ENCODE results near the gene SPATA3.

SPATA3 gene

DNA sequence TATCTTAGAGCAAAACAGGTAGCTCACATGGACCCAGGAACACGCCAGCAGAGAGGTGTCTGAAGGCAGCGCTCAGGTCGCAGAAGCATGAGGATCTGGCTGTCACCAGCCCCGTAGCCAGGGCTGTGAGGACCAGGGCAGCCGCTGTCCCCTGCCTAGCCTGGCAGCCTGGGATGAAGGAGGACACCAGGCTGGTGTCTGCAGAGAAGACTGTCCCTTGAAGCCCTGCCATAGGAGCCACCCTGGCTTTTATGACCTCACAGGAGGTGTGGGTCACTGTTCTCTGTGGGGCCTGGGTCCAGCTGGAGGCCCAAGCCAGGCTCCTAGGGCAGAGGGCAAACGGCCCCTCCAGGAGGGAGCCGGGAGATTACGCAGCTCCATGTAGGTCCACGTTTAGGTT, at the start of gene SPATA3:
Gene SPATA3 (plus strand): TSS at position 301 of the 400 bp plus-strand sequence. CDS start 113 bp downstream, outside the sequence.
- no peak for DNase-seq

DNA sequence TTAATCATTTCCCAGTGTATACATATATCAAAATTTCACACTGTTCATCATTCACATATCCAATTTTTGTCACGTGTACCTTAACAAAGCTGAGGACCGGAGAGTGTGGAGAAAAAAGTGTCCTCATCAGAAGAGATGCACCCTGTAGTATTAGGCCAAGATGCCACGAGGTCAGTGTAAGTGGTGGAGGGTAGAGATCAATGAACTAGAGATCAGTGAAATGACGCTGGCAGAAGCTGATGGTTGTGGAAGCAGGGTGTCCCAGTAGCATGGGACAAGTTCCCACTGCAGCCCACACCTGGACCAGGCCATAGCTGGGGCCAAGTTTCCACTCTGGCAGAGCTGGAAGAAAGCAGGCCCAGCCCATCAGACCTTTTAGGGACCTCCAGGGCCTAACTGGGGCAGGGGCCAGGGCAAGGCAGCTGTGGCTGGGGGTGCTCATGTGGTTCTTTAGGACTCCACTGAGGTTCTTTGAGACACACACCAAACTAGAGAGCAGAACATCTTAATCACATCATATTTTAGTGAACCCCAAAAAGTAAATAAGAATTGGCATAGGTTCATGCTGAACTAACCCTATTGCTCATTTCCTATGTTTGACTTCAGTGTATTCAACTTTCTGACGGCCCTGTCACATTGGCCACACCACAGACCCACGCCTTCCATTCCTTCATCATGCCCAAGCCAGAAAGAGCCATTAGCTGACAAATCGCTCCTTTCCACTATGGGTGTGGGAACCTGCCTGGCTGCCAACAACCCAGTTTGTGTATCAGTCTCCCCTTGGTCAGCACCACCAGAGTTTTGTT, 49.3 kb upstream of the SPATA3 start:
- DNase-seq, result no peak

DNA sequence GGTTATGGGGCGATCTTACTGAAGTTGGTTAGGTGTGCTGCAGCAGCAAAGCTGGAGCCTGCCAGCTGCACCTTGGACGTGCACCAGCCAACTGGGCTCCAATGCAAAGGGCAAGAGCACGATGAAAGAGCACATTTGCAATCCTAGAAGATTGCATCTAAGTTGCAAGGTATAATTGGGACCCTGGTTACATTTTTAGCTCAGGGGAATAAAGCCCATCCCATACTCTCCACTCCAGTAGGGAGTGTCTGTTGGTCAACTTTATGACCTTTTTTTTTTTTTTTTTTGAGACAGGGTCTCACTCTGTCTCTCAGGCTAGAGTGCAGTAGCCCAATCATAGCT, 48.7 kb upstream of the SPATA3 start:
- no peak for DNase-seq

DNA sequence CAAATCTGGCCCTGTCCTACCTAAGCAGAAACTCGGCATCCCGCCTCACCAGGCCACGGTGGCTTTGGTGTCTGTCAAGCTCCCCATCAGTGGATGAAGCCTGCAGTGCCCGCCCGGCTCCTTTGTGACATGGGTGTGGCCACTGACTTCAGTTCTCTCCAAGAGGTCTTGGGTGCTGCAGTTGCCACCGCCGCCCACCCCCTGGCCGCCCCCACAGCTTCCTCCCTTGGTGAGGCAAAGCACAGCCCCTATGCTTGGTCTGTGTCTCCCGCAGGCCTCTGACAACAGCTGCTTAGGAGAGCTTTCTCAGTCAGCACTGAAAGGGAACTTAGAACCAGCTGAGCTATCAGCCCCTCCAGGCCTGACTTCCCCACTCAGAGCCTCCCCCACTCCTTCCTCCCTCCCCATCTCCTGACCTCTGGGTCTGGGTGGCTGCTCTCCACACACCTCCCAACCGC, 48.0 kb upstream of the SPATA3 start:
- DNase-seq, result no peak

DNA sequence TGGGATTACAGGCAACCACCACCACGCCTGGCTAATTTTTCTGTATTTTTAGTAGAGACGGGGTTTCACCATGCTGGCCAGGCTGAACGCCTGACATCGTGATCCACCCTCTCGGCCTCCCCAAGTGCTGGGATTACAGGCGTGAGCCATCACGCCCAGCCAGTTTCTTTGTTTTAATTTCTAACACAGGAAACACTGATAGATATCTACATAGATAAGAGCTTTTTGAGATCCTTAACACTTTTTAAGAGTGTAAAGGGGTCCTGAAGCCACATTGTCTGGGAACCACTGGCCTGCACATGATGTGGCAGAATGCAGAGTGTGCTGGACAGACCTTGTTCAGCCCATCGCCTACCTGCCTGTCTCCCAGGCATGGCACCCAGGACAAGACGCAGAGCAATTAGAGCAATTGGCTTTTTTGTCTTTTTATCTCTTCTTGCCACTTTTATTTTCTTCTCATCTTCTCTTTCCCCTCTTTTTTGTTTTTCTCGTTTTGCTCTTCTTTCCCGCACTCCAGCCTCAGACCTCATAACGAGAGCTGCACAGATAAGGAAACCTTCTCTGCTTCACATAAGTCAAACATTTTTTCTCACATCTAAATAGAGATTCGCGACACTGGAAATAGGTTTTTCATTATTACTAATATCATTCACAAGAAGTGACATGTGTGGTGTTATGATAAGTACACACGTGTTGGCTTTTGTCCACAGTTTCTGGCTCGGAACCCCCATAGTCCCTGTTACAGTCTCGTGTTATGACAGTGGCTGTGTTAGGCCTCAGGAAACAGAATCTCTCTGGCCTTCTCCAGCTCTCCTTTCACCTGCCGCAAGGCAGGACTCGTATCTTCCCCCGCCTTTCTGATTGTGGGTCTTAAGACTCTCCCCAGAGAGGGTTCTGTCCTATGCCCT, 45.7 kb upstream of the SPATA3 start:
- no peak for DNase-seq

DNA sequence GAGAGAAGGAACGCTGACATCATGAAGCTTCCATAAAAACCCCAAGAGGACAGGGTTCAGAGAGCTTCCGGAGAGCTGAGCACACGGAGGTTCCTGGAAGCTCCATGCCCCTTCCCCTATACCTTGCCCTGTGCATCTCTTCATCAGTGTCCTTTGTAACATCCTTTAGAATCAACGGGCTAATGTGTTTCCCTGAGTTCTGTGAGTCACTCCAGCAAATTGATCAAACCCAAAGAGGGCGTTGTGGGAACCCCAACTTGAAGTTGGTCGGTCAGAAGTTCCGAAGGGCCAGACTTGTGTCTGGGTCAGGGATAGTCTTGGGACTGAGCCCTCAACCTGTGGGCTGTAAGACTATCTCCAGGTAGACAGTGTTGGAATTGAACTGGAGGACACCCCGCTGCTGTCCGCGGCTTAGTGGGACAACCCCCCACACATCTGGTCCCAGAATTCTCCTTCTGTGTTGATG, 45.0 kb upstream of the SPATA3 start:
- no peak for DNase-seq

DNA sequence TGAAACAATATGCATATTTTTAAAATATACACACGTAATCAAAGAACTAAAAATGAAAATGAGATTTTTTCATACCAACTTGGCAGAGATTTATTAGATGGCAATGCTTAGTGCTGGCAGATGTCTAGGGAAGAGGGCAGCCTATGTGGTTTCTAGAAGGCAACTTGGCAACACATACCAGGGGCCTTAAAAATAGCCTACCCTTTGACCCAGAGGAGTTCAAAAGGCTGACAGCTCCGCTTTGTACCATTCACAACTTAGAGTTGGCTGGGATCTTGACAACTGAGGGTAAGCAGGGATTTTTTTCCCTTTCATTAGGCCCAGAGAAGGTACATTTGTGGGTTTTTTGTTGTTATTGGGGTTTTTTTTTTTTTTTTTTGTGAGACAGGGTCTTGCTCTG, 44.5 kb upstream of the SPATA3 start:
- DNase-seq, result no peak

DNA sequence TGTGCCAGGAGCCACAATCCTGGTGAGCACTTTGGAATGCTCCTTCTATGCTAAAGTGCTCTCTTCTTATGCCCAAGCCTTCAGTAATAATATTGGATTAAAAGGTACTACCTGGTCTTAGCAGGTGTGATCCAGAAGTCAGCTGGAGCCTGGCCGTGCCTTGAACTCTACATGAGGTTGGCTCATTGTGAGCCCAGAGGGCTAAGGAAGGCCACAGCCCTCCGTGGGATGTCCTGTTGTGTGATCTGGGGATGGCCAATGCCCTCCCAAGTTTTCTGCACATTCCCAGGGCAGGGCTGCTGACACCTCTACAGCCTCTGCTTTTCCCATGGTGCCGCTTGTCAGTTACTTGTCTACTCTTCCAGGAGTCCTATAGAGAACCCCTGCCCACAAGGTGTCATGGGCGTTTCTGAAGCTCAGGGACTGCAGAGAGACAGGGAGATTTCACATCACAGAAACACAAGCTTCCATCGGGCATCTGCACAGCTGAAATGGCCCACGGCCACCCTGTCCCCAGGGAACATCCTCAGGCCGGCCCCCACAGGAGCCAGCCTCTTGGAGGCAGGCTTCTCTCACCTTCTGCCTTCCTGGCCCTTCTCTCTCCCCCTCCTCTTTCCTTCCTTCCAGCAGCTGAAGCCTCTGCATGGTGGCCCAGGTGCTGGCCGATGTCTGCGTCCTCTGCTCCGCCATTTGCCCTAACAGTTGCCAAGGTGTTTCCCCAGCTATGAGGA, 43.5 kb upstream of the SPATA3 start:
- no peak for DNase-seq

DNA sequence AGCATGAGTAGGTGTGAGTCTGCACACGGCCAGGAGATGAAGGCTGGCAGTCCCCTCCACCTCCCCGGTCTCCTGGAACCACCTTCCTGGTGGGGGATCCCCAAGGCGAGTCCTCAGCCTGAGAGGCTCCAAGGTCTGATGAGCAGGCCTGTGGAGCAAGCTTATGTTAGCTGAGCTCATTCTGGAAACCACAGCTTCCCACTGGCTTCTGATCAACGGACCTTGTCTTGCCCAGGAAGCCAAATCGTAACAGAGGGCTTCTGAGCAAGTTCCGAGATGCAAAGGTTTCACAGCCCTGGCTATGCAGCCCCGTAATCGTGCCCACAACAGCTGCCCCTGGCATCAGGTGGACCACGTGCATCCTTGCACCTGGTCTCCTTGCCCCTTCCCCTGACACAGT, 42.1 kb upstream of the SPATA3 start:
- no peak for DNase-seq

DNA sequence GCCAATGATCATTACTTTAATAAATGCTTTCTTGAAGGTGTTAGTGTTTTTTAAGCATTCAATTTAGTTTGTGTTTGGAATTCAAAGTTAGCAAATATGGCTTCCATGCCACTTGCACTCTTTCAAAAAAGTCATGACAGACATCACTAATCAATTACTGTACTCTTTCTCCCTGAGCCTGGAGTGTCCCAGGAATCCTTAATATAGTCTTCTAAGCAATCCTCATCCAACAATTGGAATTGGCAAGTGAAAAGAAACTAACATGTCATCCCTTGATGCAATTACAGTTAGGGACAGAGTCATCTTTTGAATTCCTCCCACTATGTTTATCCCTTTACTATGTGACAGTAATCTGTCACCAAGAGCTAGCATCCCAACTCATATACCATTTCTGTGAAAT, 41.2 kb upstream of the SPATA3 start:
- no peak for DNase-seq

DNA sequence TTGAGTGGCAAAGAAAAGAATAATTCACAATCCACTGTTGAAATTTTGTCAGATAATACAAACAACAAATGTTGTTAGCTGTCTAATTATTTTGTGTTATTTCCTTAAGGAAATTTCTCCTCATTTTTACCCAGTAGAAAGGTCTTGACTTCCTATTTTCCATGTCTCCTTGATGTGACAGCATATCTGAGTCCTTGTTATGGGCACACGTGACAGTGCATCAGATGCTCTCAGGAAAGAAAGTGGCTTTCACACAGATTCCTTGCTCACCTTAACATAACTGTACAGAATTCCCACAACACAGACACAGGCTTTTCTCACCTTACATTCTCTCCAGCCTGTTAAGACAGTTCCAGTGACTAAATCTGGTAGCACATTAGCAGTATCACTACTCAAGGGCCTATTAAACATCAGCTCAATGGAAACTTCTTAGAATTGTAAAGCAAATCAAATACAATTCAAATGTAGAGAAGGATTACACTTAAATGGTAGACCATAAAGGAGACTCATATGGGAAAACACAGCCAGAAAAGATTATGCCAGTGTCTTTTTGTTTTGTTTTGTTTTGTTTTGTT, 40.7 kb upstream of the SPATA3 start:
- DNase-seq, result no peak

DNA sequence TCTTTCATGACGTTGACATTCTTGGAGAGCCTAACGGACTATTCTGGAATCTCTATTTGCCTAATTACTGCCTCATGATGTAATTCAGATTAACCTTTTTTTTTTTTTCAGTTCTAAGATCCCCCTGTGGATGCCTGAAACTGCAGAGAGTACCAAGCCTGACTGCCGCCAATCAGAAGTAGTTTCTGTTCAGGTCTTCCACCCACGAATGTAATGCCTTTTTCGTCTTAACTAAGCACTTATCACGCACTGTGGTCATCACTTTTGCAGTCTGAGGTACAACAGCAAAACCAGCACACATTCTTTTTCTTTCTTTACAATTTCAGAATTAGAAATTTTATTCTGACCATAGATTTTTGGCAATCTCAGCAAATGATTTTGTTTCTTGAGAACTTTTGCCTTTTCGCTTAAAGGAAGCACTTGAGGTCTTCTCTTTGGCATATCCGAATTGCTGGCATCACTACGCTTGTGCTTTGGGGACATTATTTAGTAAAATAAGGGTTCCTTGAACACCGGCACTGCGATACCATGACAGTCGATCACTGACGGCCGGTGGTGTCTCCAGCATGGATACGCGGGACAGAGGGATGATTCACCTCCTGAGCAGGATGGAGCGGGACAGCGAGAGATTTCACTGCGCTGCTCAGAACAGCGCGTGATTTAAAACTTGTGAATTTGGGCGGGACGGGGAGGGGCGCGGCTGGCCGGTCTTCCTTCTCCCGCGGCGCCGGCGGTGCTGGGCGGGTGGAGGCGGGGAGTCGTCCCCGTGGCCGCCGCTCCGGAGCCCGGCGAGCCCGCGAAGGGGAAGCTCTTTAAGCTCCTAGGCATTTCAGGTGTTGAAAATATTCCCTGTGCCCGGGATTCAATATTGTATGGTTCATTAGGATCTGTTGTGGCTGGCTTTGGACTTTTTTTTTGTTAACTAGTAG, 38.8 kb upstream of the SPATA3 start:
- DNase-seq, result peak; percentile 78

DNA sequence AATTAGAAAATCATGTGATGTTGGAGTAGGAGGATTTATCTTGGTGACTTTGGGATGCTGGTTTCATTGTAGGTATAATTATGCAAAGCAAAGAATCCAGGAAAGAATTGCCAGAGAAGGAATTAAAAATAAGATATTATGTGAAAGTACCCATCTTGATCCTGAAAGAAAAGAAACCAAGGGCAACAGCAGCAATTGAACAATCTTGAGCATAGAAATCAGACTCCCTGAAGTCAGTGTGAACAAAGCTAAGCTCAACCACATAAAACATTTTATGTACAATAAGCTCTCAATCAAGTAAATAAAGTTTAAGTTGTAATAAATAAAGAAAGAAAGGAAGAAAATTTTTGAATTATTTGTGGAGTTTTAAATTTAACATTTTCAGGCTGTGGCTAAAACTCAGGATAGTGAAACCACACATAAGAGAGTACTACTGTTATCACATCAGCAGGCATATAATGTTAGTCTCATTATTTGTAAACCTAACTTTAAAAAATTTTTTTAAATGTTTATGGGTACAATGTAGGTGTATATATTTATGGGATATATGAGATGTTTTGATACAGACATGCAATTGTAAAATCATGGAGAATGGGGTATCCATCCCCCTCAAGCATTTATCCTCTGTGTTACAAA, 38.0 kb upstream of the SPATA3 start:
- DNase-seq, result no peak

DNA sequence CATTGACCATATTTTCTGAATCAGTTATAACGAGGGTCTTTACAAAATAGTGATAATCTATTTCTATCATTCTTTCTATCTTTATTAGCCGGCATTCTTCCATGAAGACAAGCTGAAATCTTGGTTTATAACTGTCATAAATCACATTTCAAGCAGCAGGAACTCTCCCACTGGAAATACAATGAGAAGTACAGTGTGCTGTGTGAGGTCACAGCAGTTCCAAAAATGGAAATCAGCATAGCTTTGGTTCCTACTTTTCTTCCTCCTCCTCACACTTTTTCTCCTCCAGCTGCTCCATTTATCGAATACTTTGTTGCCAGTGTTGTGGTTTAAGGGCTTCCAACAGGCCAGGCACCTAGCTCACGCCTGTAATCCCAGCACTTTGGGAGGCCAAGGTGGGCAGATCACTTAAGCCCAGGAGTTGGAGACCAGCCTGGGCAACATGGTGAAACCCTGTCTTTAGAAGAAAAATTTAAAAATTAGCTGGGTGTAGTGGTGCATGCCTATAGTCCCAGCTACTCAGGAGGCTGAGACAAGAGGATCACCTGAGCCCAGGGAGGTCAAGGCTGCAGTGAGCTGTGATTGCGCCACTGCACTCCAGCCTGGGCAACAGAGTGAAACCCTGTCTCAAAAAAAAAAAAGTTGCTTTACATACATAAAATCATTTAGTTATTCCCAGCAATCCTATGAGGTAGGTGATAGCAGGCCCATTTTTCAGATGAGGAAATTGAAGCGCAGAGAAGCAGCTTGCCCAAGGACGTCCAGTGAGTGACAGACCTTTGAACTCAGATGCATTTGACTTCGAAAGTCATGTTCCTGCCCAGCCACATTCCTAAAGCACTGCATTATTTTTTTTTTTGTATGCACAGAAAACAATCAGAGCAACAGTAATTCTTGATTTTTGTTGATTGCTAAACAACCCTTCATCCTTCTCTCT, 36.8 kb upstream of the SPATA3 start:
- DNase-seq, result no peak

DNA sequence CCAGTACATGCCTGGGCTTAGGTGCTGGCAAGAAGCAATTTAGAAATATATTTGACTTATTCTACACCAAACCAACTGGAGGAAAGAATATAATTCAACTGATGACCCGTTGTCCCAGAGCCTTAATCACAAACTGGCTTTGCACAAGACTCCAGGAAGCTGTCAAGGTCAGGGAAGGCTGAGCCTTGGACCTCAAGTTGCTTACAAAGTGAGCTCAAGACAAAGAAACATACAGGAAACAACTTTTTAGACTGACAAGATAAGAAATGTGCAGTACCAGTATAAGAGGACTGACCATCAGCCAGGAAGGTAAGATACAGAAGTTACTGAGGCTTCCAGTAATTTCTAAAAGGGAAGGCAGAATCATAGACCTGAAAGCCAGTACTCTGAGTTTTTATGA, 35.9 kb upstream of the SPATA3 start:
- DNase-seq, result no peak

DNA sequence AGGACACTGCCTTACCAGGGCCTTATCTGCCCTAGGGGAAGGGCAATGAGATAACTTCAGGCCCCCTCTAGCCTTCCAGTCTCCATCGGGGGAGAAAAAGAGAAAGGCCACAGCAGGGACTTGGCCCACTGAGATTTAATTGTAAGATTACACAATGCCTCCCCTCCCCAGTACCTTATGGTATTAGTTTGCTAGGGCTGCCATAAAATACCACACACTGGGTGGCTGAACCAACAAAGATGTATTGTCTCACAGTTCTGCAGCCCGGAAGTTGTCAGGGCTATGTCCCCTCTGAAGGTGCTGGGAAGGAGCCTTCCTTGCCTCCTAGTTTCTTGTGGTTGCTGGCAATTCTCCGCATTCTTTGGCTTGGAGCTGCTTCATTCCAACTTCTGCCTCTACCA, 34.8 kb upstream of the SPATA3 start:
- DNase-seq, result no peak

DNA sequence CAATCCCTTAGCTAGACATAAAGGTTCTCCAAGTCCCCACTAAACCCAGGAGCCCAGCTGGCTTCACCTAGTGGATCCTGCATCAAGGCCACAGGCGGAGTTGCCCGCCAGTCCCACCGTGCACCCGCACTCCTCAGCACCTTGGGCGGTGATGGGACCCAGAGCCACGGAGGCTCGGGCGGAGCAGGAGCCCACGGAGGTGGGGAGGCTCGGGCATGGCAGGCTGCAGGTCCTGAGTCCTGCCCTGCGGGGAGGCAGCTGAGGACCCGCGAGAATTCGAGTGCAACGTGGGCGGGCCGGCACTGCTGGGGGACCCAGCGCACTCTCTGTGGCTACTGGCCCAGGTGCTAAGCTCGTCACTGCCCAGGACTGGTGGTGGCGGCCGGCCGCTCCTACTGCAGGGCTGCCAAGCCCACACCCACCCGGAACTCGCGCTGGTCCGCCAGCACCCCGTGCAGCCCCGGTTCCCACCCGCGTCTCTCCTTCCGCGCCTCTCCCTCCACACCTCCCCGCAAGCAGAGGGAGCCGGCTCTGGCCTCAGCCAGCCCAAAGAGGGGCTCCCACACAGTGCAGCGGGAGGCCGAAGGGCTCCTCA, 31.7 kb upstream of the SPATA3 start:
- DNase-seq, result no peak

DNA sequence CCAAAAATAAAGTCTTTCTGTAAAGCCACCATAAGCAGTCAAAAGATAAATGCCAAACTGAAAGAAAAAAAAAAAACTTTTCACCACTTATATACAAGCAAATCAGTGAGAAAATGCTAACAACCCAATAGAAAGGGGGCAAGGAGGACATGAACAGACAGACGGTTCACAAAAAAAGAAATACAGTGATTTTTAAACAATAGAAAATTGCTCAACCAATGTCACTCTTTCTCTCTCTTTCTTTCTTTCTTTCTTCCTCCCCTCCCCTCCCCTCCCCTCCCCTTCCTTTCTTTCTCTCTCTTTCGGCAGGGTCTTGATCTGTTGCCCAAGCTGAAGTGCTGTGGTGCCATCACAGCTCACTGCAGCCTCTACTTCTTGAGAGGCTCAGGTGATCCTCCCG, 28.8 kb upstream of the SPATA3 start:
- no peak for DNase-seq

DNA sequence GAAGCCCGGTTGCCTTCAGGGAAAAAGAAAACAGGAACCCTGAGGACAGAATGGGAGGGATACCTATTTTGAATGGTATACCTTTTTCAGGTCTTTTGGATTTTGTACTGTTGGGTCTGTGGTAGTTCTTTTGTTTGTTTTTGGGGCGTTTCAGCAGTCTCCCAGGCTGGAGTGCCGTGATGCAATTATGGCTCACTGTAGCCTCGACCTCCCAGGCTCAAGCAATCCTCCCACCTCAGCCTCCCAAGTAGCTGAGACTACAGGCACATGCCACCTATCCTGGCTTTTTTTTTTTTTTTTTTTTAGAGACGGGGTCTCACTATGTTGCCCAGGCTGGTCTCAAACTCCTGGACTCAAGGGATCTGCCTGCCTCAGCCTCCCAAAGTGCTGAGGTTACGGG, 27.6 kb upstream of the SPATA3 start:
- peak; percentile 10 for DNase-seq

Data from activated effector memory CD4-positive, alpha-beta T cell treated with anti-CD3 and anti-CD28 coated beads, Interleukin-2, amount 50 U/mL, for 16 hours (primary cell).